SU-DHL-6 (cell line): ENCODE results near the gene PTGER1.
A peak's percentile ranks its signal among the peaks of the same experiment; 100 is the strongest.

ENCODE experiments used
- CTCF ChIP-seq: fragments of 200-600 bp; sonication (generic); IDR thresholded peaks from one replicate; pipeline ENCODE4 v1.5.1; 2017; ENCODE audit warnings: antibody characterized with exemption, mild to moderate bottlenecking, low read length, moderate library complexity; ENCODE audit not compliant: insufficient read depth, poor library complexity, severe bottlenecking
- EZH2phosphoT487 ChIP-seq: fragments of 200-600 bp; sonication (generic), shearing (Covaris generic); conservative IDR thresholded peaks from 2 replicates; pipeline ENCODE4 v1.6.1; 2018; ENCODE audit warnings: mild to moderate bottlenecking, antibody characterized with exemption, low read length, moderate library complexity, mixed read lengths

GRCh38 chr19:14505488-14506239 is 30.5 kb upstream of the PTGER1 start:
- peak; percentile 79 for TF ChIP-seq CTCF
- no peak for TF ChIP-seq EZH2phosphoT487
